Keratinocyte (primary cell): Measurements from ENCODE around the gene ERF. TPM values are rescaled to one million over a fixed set of nuclear protein-coding genes. Genes with fewer than 3 reads are reported as not detected.

Source experiments
- DNase-seq: peaks from one replicate; pipeline ENCODE4 v3.0.0-alpha.2; 2011; ENCODE audit warnings: low read depth, missing footprints, low spot score
- FAIRE-seq: peaks from 2 replicates; lab custom pipeline; 2011; peaks lifted over from hg19 to GRCh38; lab: Jason Lieb, UNC
- H2AFZ ChIP-seq: 2 replicates; pipeline ENCODE4 v1.6.0; 2012; ENCODE audit warnings: low read length, control low read depth, inconsistent platforms; ENCODE audit not compliant: control insufficient read depth
- H3K27ac ChIP-seq: 2 replicates; pipeline ENCODE4 v1.5.1; 2011; ENCODE audit warnings: low read length; ENCODE audit not compliant: control insufficient read depth, insufficient read depth
- H3K27me3 ChIP-seq: 3 replicates; pipeline ENCODE4 v1.6.0; 2011; ENCODE audit warnings: low read length; ENCODE audit not compliant: control insufficient read depth, insufficient read depth; ENCODE audit errors: extremely low read depth
- H3K36me3 ChIP-seq, 2 experiments: 2 replicates in 1 of 2; 3 replicates in 1 of 2; pipeline ENCODE4 v1.5.1; 2011; ENCODE audit warnings: low read length in 2 of 2, mild to moderate bottlenecking in 1 of 2; ENCODE audit not compliant: control insufficient read depth in 2 of 2, insufficient read depth in 2 of 2; ENCODE audit errors: extremely low read depth in 1 of 2
- H3K4me1 ChIP-seq: 3 replicates; pipeline ENCODE4 v1.5.1; 2011; ENCODE audit warnings: low read length; ENCODE audit not compliant: control insufficient read depth, insufficient read depth; ENCODE audit errors: extremely low read depth
- H3K4me2 ChIP-seq: 3 replicates; pipeline ENCODE4 v1.6.0; 2011; ENCODE audit warnings: low read depth, low read length; ENCODE audit not compliant: control insufficient read depth, insufficient read depth; ENCODE audit errors: extremely low read depth
- H3K4me3 ChIP-seq, 3 experiments: fragments of 200-600 bp in 1 of 3; sonication (generic) in 1 of 3; 2 replicates in 2 of 3; 3 replicates in 1 of 3; pipeline ENCODE4 v1.5.1; 2011 to 2016; ENCODE audit warnings: low read length in 3 of 3, mild to moderate bottlenecking in 3 of 3, control low read depth in 2 of 3, inconsistent platforms in 1 of 3, low read depth in 1 of 3, mixed read lengths in 1 of 3, mixed run types in 1 of 3, moderate library complexity in 1 of 3; ENCODE audit not compliant: control insufficient read depth in 2 of 3, insufficient read depth in 2 of 3; ENCODE audit errors: extremely low read depth in 1 of 3
- H3K79me2 ChIP-seq: 2 replicates; pipeline ENCODE4 v1.6.0; 2012; ENCODE audit warnings: low read length; ENCODE audit not compliant: control insufficient read depth, insufficient read depth
- H3K9ac ChIP-seq: 3 replicates; pipeline ENCODE4 v1.6.0; 2011; ENCODE audit warnings: low read length; ENCODE audit not compliant: control insufficient read depth, insufficient read depth; ENCODE audit errors: extremely low read depth
- H3K9me1 ChIP-seq: 3 replicates; pipeline ENCODE4 v1.6.0; 2011; ENCODE audit warnings: low read length; ENCODE audit not compliant: control insufficient read depth, insufficient read depth; ENCODE audit errors: extremely low read depth
- H3K9me3 ChIP-seq: 2 replicates; pipeline ENCODE4 v1.5.1; 2012; ENCODE audit warnings: low read depth, low read length; ENCODE audit not compliant: control insufficient read depth
- H4K20me1 ChIP-seq: 3 replicates; pipeline ENCODE4 v1.6.0; 2011; ENCODE audit warnings: low read length; ENCODE audit not compliant: control insufficient read depth, insufficient read depth; ENCODE audit errors: extremely low read depth
- CTCF ChIP-seq, 3 experiments: IDR thresholded peaks in 1 of 3; conservative IDR thresholded peaks in 1 of 3; optimal IDR thresholded peaks in 1 of 3; 2 replicates in 2 of 3; 3 replicates in 1 of 3; pipeline versions ENCODE3 to v1.5.1; 2011; ENCODE audit warnings: low read length in 3 of 3, mild to moderate bottlenecking in 3 of 3, moderate library complexity in 2 of 3, control low read depth in 1 of 3, inconsistent platforms in 1 of 3; ENCODE audit not compliant: insufficient read depth in 2 of 3; ENCODE audit errors: extremely low read depth in 1 of 3
- EZH2 ChIP-seq: IDR thresholded peaks from one replicate; pipeline ENCODE4 v1.6.1; 2012; ENCODE audit warnings: inconsistent platforms, mild to moderate bottlenecking, low read length, moderate library complexity
- dilution Hi-C: fragments of 300-500 bp; cut with MboI; formaldehyde crosslinking; loops from one replicate; pipeline ENCODE4 v1.7.0; 2020; ENCODE audit warnings: low sequenced_read_pairs; ENCODE audit not compliant: extremely low pct_ligation_motif_present
- polyA plus RNA-seq, 5 experiments: library from polyadenylated mRNA; depleted of rRNA in 3 of 5; stranded (reverse) in 3 of 5; stranded (forward) in 1 of 5; unstranded in 1 of 5; fragments of >200 nt; gene quantifications; 1 replicate in 1 of 5; 2 replicates in 3 of 5; 3 replicates in 1 of 5; pipeline versions ENCODE4 v1.2.1 to v1.2.3, GENCODE V29; 2011 to 2012; ENCODE audit warnings: missing spikeins in 2 of 5, low read depth in 1 of 5, low replicate concordance in 1 of 5

ERF gene
- polyA plus RNA-seq, 1 donor (not counting 4 experiments of a cell fraction or from before 2014, with no cell fraction given): 83.5 TPM

GRCh38 chr19:42217520-42218437, 37.1 kb downstream of the ERF start, which contains the start of gene DEDD2:
Gene DEDD2 (minus strand): TSS chr19:42217677. CDS start chr19:42217007, 670 bp downstream.
- Histone ChIP-seq H2AFZ (peak within 1 kb of the TSS; percentile 86), H3K4me1 (peaks cover 35% of the 10 kb centered on the region), H3K9me1 (peaks cover 2% of the 10 kb centered on the region), H3K9ac (peak within 1 kb of the TSS; percentile 82), H4K20me1 (peaks cover 6% of the 10 kb centered on the region), H3K27me3 (no peaks in the 10 kb centered on the region), H3K4me2 (peak within 1 kb of the TSS; percentile 92), H3K4me3 (peak within 1 kb of the TSS; percentile 80 to 93 (median 92)), H3K27ac (peak within 1 kb of the TSS; percentile 90), H3K36me3 (peaks cover 14 to 31% of the 10 kb centered on the region in 2 experiments), H3K79me2 (peaks cover 73% of the 10 kb centered on the region), H3K9me3 (no peaks in the 10 kb centered on the region)
- FAIRE-seq (peak; percentile 86), DNase-seq (peak; percentile 99)
- peak in 1 of 3 experiments; percentile 6 for TF ChIP-seq CTCF (optimal IDR thresholded peaks at IDR 0.05 in 1 of 3, IDR thresholded peaks at IDR 0.05 in 1 of 3, conservative IDR thresholded peaks at IDR 0.05 in 1 of 3; ENCODE audit: extremely low read depth in 1 of 3, insufficient read depth in 2 of 3, low read length in 3 of 3)
- TF ChIP-seq EZH2: no peak
- dilution Hi-C loops: no loop called here

GRCh38 chr19:42216653-42217519, 38.0 kb downstream of the ERF start:
- Histone ChIP-seq H3K27me3 (no peaks in the 10 kb centered on the region), H3K4me3 (peak overlapping the region; percentile 80 to 93 (median 92)), H3K27ac (peak overlapping the region; percentile 90), H3K79me2 (peaks cover 74% of the 10 kb centered on the region), H3K4me1 (peaks cover 35% of the 10 kb centered on the region), H2AFZ (peak overlapping the region; percentile 33), H3K36me3 (peaks cover 15 to 27% of the 10 kb centered on the region in 2 experiments), H3K9ac (peak overlapping the region; percentile 82), H3K4me2 (peak overlapping the region; percentile 92), H3K9me3 (no peaks in the 10 kb centered on the region), H3K9me1 (no peaks in the 10 kb centered on the region), H4K20me1 (peaks cover 6% of the 10 kb centered on the region)
- dilution Hi-C loops: no loop called here
- no peak for DNase-seq
- FAIRE-seq: no peak
- TF ChIP-seq CTCF (optimal IDR thresholded peaks at IDR 0.05 in 1 of 3, IDR thresholded peaks at IDR 0.05 in 1 of 3, conservative IDR thresholded peaks at IDR 0.05 in 1 of 3; ENCODE audit: extremely low read depth in 1 of 3, insufficient read depth in 2 of 3, low read length in 3 of 3) (no peak), EZH2 (no peak)
